WERI-Rb-1 (cell line): Measurements from ENCODE around the gene DCXR.
A peak's percentile ranks its signal among the peaks of the same experiment; 100 is the strongest.

Experiments used
- DNase-seq: peaks from one replicate; pipeline ENCODE4 v3.0.0-alpha.2; 2020
- H3K27ac ChIP-seq: fragments of 250-450 bp; sonication (Bioruptor Pico); 2 replicates; pipeline ENCODE4 v1.5.1; 2020; ENCODE audit warnings: mild to moderate bottlenecking, moderate library complexity
- H3K27me3 ChIP-seq: fragments of 250-450 bp; sonication (Bioruptor Pico); 2 replicates; pipeline ENCODE4 v1.5.1; 2021; ENCODE audit warnings: mild to moderate bottlenecking, low read depth, moderate library complexity; ENCODE audit not compliant: insufficient read depth, severe bottlenecking
- H3K36me3 ChIP-seq: fragments of 250-450 bp; sonication (Bioruptor Pico); 2 replicates; pipeline ENCODE4 v1.5.1; 2020; ENCODE audit warnings: mild to moderate bottlenecking, moderate library complexity
- H3K4me3 ChIP-seq: 2 replicates; pipeline ENCODE4 v1.5.1; 2011; ENCODE audit warnings: low read depth, mild to moderate bottlenecking, control low read depth, low read length
- H3K9me3 ChIP-seq: fragments of 250-450 bp; sonication (Bioruptor Pico); 2 replicates; pipeline ENCODE4 v1.5.1; 2021; ENCODE audit warnings: mild to moderate bottlenecking, moderate library complexity; ENCODE audit not compliant: severe bottlenecking
- CTCF ChIP-seq: IDR thresholded peaks from 2 replicates; pipeline ENCODE4 v1.5.1; 2011; ENCODE audit warnings: low read depth, mild to moderate bottlenecking, control low read depth, inconsistent platforms, low read length

DCXR gene

GRCh38 chr17:82054351-82055022, 17.0 kb upstream of the DCXR start:
- DNase-seq, result no peak
- Histone ChIP-seq H3K9me3 (no peaks in the 10 kb centered on the region), H3K27me3 (no peaks in the 10 kb centered on the region), H3K27ac (no peak overlapping the region), H3K36me3 (peaks cover 74% of the 10 kb centered on the region), H3K4me3 (no peak overlapping the region)
- no peak for TF ChIP-seq CTCF

DNA sequence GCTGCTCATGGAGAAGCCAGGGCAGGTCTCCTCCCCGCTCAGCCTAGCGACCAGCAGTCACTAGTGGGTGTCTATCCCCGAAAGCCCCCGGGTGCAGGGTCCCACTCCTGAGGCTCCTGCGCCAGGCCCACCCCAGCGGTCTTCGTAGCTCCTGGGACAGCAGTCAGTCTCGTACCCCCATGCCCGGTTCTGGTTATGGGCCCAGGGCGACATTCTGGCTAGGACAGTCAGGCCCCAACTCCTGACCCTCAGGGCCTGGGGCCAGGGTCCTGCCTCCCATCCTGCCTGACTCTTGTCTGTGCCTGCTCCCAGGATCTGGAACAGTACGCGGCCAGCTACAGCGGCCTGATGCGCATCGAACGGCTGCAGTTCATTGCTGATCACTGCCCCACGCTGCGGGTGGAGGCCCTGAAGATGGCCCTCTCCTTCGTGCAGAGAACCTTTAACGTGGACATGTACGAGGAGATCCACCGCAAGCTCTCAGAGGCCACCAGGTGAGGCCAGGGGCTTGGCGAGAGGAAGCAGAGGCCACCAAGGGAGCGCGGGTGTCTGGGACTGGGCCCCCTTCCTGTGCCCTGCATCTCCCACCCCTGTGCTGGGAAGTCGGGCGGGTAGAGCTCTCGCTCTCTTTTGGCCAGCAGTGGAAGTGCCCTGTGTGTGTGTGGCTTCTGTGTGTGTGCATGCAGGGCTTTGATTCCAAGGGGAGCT, 16.2 kb upstream of the DCXR start:
- Histone ChIP-seq H3K27me3 (no peaks in the 10 kb centered on the region), H3K27ac (no peak overlapping the region), H3K9me3 (no peaks in the 10 kb centered on the region), H3K4me3 (no peak overlapping the region), H3K36me3 (peaks cover 74% of the 10 kb centered on the region)
- DNase-seq, result no peak
- TF ChIP-seq CTCF, result no peak

- TF ChIP-seq CTCF, result no peak
- Histone ChIP-seq H3K4me3 (no peak overlapping the region), H3K36me3 (peaks cover 74% of the 10 kb centered on the region), H3K27ac (no peak overlapping the region), H3K9me3 (no peaks in the 10 kb centered on the region), H3K27me3 (no peaks in the 10 kb centered on the region)
- DNase-seq, result no peak
These were observed 15.6 kb upstream of the DCXR start for GRCh38 chr17:82053130-82053529.

- H3K27me3 ChIP-seq, result no peaks in the 10 kb centered on the region
- no peaks in the 10 kb centered on the region for H3K9me3 ChIP-seq
- TF ChIP-seq CTCF, result no peak
- peaks cover 74% of the 10 kb centered on the region for H3K36me3 ChIP-seq
- DNase-seq, result no peak
- peak overlapping the region; percentile 67 for H3K27ac ChIP-seq
- H3K4me3 ChIP-seq, result peak overlapping the region; percentile 77
These were observed 15.2 kb upstream of the DCXR start for GRCh38 chr17:82052638-82053059.

DNA sequence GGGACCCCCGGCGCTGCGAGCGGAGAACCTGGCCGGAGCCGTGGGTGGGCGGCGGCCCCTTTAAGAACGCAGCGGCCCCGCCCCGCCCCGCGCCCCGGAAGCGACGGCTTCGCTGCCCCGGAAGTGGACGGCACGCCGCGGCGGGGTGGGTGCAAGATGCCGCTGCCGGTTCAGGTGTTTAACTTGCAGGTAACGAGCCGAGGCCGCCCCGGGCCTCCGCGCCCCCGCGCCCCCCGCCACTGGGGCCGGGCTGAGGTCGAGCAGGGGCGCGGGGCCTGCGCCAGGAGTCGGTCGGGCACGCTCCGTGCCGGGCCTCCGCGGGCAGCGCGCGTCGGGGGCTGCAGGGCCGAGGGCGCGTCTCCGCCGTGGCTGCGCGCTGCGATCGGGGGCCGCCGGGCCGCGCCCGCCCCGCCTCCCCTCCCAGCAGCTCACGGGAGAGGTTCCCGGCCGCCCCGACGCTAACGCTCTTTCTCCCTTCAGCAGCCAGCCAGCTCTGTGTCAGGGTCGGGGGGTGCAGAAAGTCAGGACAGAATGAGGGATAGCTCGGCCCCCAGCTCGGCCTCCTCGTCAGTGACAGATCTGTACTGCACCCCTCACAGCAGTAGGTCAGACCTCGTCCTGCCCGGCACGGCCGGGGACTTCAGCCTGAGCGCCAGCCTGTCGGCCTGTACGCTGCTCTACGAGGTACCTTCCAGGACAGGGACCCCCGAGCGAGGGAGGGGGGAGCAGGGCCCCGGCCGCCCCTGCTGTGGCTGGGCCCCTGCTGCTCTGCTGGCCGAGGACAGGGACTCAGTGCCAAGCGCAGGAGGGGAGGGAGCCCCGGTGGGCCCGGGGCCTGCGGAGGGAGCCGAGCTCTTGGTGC, 14.5 kb upstream of the DCXR start, which contains the start of the genes GPS1 and RFNG:
GPS1 (plus strand) TSS at position 123 of the 862 bp plus-strand sequence; CDS start at position 157, 34 bp downstream.
RFNG (minus strand) TSS at position 36 of the 862 bp plus-strand sequence. CDS start 45 bp downstream, outside the sequence.
- Histone ChIP-seq H3K4me3 (peak within 1 kb of the TSS; percentile 77), H3K36me3 (peaks cover 74% of the 10 kb centered on the region), H3K27me3 (no peaks in the 10 kb centered on the region), H3K27ac (peak within 1 kb of the TSS; percentile 69), H3K9me3 (no peaks in the 10 kb centered on the region)
- peak; percentile 89 for DNase-seq
- no peak for TF ChIP-seq CTCF
